Epidermal melanocyte (primary cell): ENCODE measurements around the gene ITGAE.
A peak's percentile ranks its signal among the peaks of the same experiment; 100 is the strongest.

Experiments used
- DNase-seq: peaks from one replicate; pipeline ENCODE4 v3.0.0; 2011; ENCODE audit warnings: low spot score; ENCODE audit not compliant: insufficient read length

ITGAE gene

GRCh38 chr17:3695723-3696411 lies 105.1 kb downstream of the ITGAE start, which contains the start of gene P2RX5:
P2RX5 (minus strand) TSS chr17:3696155; CDS start chr17:3696005, 150 bp downstream.
- DNase-seq: no peak

- DNase-seq: no peak
These were observed 105.8 kb downstream of the ITGAE start for GRCh38 chr17:3695129-3695722.

DNA sequence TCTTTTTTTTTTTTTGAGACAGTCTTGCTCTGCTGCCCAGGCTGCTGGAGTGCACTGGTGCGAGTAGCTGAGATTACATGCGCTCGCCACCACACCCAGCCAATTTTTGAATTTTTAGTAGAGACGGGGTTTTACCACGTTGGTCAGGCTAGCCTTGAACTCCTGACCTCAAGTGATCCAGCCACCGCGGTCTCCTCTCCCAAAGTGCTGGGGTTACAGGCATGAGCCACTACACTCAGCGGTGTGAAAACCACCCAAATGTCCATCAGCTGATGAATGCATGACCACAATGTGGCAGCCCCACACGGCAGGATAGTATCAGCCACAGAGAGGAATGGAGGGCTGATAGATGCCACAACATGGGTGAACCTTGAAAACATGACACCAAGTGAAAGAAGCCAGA lies 107.2 kb downstream of the ITGAE start:
- DNase-seq: no peak

DNA sequence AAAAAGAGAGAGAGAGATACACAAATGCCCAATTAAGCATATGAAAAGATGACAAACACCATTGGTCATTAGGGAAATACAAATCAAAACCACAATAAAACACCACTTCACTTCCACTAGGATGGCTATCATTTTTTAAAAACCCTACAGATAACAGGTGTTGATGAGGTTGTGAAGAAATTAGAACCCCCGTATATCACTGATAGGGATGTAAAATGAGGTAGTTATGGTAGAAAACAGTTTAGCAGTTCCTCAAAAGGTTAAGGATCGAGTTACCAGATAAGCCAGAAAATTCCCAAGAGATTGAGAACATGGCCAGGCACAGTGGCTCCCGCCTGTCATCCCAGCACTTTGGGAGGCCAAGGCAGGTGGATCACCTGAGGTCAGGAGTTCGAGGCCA lies 107.8 kb downstream of the ITGAE start:
- DNase-seq: no peak

- no peak for DNase-seq
These were observed 108.6 kb downstream of the ITGAE start for GRCh38 chr17:3692346-3692745.

- no peak for DNase-seq
These were observed 109.3 kb downstream of the ITGAE start for GRCh38 chr17:3691617-3692067.

DNA sequence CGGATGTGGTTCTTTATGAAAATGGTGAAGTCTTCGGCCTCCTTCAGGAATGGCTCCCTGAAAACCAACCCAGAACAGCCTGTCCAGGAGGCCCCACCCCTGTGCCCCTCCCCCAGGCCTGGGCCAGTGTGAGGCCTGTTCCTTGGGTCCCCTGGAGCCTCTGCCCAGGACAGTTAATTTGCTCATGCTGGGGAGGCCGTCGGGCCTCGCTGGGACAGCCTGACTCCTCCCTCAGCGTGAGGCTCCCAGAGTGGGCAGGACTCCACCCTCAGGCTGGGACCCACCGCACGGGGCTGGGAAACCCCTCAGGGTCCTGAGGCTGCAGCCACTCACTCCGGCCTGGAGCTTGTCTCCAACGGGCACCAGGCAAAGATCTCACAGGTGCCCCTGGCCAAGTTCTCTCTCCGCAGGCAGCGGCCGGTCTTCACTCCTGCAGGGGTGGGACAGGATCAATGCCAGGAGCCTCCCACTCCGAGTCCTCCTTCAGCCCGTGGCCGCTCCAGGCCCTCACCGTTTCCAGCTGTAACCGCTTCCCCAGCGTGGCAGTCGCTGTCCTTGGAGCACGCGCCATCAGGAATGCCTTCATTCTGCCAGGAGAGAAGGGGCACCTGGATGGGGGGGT lies 110.8 kb downstream of the ITGAE start:
- peak; percentile 4 for DNase-seq

- DNase-seq: peak; percentile 4
These were observed 111.5 kb downstream of the ITGAE start for GRCh38 chr17:3689262-3690093.

- peak; percentile 13 for DNase-seq
These were observed 112.1 kb downstream of the ITGAE start for GRCh38 chr17:3688852-3689261.

GRCh38 chr17:3688027-3688553 lies 112.9 kb downstream of the ITGAE start:
- peak; percentile 12 for DNase-seq

GRCh38 chr17:3685174-3685573 lies 115.8 kb downstream of the ITGAE start:
- DNase-seq: no peak

DNA sequence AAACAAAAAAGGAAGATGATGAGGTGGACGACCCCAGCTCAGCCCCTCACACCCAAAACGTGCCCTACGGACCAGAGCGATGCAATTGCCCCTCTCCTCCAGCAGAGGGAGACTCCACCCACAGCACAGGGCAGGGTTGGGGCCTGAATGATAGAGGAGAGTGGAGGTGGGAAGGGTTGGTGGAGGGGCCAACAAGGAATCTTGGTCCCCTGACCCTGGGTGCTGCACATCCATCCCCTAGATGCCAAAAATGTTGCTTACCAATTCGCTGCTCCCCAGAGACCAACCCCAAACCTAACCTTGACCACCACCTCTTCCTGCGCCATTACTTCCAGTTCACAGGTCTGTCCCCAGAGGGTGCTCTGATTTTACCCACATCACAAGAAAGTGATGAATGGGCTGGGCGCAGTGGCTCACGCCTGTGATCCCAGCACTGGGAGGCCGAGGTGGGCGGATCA lies 117.9 kb downstream of the ITGAE start:
- peak; percentile 73 for DNase-seq

GRCh38 chr17:3682033-3682432 lies 119.0 kb downstream of the ITGAE start:
- no peak for DNase-seq

DNA sequence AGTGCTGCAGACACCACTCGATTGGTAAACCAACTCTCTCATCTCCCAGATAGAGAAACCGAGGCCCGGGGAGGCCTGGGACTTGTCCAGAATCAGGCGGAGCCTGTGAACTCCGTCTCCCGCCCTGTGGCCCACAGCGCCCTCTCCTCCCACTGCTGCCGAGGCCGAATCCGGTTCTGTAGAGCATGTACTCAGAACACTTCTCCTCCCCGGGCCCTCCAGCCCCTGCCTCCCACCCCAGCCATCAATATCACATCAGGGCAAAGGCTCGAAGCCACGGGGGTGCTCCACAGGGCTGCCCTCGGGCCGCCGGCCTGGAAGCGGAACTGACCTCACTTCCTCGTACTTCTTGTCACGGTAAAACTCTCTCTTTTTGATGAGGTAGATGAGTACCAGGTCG lies 119.4 kb downstream of the ITGAE start:
- no peak for DNase-seq

DNA sequence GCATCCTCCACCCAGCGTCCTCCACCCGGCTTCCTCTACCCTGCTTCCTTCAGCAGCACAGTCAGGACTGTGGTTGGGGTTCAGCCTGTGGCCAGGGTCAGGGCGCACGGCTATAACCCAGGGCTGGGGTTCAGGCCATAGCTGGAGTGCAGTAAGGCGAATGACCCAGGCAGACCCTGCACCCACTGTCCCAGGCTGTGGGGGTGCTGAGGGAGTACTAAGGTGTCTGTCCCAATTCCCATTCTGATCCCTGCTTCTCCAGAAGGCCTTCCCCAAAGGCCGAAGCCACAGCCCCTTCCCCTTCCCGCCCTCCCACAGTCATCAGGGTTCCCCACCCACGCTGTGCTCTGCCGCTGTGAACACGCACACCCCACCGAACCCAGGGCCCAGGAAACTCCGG lies 119.9 kb downstream of the ITGAE start:
- no peak for DNase-seq

- no peak for DNase-seq
These were observed 121.4 kb downstream of the ITGAE start for GRCh38 chr17:3679531-3680126.

GRCh38 chr17:3678821-3679530 lies 122.0 kb downstream of the ITGAE start:
- DNase-seq: no peak

DNA sequence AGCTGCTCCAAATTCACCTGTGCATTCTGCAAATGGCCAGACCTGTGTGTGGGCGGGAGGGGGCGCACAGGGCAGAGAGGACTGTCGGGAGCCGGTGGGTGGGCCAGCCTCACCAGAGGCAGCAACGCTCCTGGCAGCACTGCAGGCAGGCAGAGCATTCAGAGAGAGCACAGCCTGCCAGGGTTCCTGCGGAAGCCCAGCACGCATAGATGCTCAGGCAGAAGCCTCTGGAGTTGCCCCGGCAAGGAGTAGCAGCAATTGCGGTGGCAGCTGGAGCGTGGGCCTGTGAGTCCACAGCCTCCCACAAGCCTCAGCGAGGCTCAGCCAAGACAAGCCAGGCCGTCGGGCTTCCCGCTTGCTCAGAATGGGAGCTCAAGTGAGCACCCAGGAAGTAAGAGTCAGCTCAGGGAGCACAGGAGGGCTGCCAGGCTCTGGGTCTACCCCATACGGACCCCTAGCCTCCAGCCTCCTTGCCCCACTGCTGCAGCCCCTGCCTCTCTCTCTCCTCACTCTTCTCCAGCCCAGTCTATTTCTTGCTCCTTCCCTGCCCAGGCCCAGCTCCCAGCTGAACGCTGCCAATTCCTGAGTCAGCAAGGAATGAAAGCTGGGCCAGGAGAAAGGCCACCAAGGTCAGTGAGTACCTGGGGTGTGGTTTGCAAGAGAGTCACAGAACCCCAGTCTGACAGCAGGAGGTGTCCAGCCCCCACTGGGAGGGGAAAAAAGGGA lies 122.7 kb downstream of the ITGAE start:
- DNase-seq: no peak

GRCh38 chr17:3675886-3676285 lies 125.1 kb downstream of the ITGAE start:
- DNase-seq: no peak

GRCh38 chr17:3672571-3672970 lies 128.4 kb downstream of the ITGAE start:
- no peak for DNase-seq
